Measurements from ENCODE around the gene MMAB.

DNA sequence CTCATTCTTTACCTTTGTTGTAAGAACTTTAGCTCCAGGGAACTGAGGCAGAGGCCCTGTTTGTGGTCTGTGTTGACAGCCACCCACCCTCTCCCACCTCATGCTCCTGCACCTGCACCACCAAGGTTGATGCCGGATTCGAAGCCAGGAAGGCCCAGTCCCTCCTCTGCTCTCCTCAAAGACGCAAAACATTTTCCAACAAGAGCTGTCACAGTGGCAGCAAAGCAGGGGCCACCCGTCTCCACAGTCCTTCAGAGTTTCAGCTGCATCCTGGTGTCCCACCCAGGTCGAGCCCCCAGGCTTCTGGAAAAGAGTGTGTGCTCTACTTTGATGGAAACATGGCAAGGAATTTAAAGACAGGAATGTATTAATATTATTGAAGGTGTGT, 37.4 kb downstream of the MMAB start:
- TF ChIP-seq, protein P1, sequence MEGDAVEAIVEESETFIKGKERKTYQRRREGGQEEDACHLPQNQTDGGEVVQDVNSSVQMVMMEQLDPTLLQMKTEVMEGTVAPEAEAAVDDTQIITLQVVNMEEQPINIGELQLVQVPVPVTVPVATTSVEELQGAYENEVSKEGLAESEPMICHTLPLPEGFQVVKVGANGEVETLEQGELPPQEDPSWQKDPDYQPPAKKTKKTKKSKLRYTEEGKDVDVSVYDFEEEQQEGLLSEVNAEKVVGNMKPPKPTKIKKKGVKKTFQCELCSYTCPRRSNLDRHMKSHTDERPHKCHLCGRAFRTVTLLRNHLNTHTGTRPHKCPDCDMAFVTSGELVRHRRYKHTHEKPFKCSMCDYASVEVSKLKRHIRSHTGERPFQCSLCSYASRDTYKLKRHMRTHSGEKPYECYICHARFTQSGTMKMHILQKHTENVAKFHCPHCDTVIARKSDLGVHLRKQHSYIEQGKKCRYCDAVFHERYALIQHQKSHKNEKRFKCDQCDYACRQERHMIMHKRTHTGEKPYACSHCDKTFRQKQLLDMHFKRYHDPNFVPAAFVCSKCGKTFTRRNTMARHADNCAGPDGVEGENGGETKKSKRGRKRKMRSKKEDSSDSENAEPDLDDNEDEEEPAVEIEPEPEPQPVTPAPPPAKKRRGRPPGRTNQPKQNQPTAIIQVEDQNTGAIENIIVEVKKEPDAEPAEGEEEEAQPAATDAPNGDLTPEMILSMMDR (IDR thresholded peaks at IDR 0.05; ENCODE audit: low read depth, low read length, missing input control): no peak
- TF ChIP-seq, protein P2, sequence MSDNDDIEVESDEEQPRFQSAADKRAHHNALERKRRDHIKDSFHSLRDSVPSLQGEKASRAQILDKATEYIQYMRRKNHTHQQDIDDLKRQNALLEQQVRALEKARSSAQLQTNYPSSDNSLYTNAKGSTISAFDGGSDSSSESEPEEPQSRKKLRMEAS (IDR thresholded peaks at IDR 0.05): no peak
- TF ChIP-seq JUND (IDR thresholded peaks at IDR 0.05) (no peak), YY1 (IDR thresholded peaks at IDR 0.05) (no peak), TAF1 (conservative IDR thresholded peaks at IDR 0.05) (no peak)
